Endothelial cell of umbilical vein (primary cell): ENCODE measurements around the gene TEDC2. TPM values are rescaled to one million over a fixed set of nuclear protein-coding genes. Genes with fewer than 3 reads are reported as not detected.

Experiments used
- BruUV-seq: library from RNA; stranded (reverse); fragments of 400-500 nt; replicated peaks from 2 replicates; lab custom pipeline; 2021; lab: Mats Ljungman, UMichigan
- CTCF ChIA-PET: fragments of 300-600, 350-600 bp; sonication (Branson Sonifier 250); formaldehyde crosslinking; loops from one replicate; lab custom pipeline; 2021; ENCODE audit warnings: antibody characterized with exemption, inconsistent platforms; lab: Charles Lee
- POLR2A ChIA-PET: fragments of 300-600, 350-600 bp; sonication (Branson Sonifier 250); formaldehyde crosslinking; loops from one replicate; lab custom pipeline; 2021; ENCODE audit warnings: antibody characterized with exemption, inconsistent platforms; lab: Charles Lee
- DNase-seq: peaks from one replicate; pipeline ENCODE4 v3.0.0-alpha.2; 2011; ENCODE audit warnings: low read depth, low spot score
- FAIRE-seq: peaks from 2 replicates; lab custom pipeline; 2011; peaks lifted over from hg19 to GRCh38; lab: Jason Lieb, UNC
- H2AFZ ChIP-seq: 2 replicates; pipeline ENCODE4 v1.6.0; 2012; ENCODE audit warnings: low read depth, low read length, control low read depth, inconsistent platforms
- H3K27ac ChIP-seq: 2 replicates; pipeline ENCODE4 v1.5.1; 2011; ENCODE audit warnings: low read depth, mild to moderate bottlenecking, control low read depth, low read length, moderate library complexity; ENCODE audit not compliant: insufficient read depth
- H3K27me3 ChIP-seq, 2 experiments: 2 replicates each; pipeline versions ENCODE4 v1.6.0 to v1.6.1; 2011; ENCODE audit warnings: low read length in 2 of 2, mixed read lengths in 1 of 2; ENCODE audit not compliant: control insufficient read depth in 2 of 2, insufficient read depth in 2 of 2
- H3K36me3 ChIP-seq, 2 experiments: 2 replicates in 1 of 2; 3 replicates in 1 of 2; pipeline ENCODE4 v1.5.1; 2011; ENCODE audit warnings: low read length in 2 of 2, mild to moderate bottlenecking in 1 of 2, moderate library complexity in 1 of 2; ENCODE audit not compliant: control insufficient read depth in 2 of 2, insufficient read depth in 2 of 2; ENCODE audit errors: extremely low read depth in 1 of 2
- H3K4me1 ChIP-seq: 3 replicates; pipeline ENCODE4 v1.5.1; 2011; ENCODE audit warnings: mild to moderate bottlenecking, low read length; ENCODE audit not compliant: control insufficient read depth, insufficient read depth; ENCODE audit errors: extremely low read depth
- H3K4me2 ChIP-seq: 2 replicates; pipeline ENCODE4 v1.6.1; 2011; ENCODE audit warnings: low read length, control low read depth, mixed read lengths; ENCODE audit not compliant: insufficient read depth
- H3K4me3 ChIP-seq, 3 experiments: fragments of 200-600 bp in 1 of 3; sonication (generic), shearing (Covaris generic) in 1 of 3; replicated peaks in 1 of 3; 2 replicates each; pipeline ENCODE4 v1.5.1; 2011 to 2016; ENCODE audit warnings: control low read depth in 3 of 3, low read length in 3 of 3, mild to moderate bottlenecking in 2 of 3, inconsistent platforms in 1 of 3, low read depth in 1 of 3, moderate library complexity in 1 of 3; ENCODE audit not compliant: insufficient read depth in 1 of 3
- H3K79me2 ChIP-seq: 2 replicates; pipeline ENCODE4 v1.6.0; 2012; ENCODE audit warnings: low read length, inconsistent platforms; ENCODE audit not compliant: control insufficient read depth, insufficient read depth
- H3K9ac ChIP-seq: replicated peaks from 2 replicates; pipeline ENCODE3; 2011; ENCODE audit warnings: low read length, control low read depth; ENCODE audit not compliant: insufficient read depth; ENCODE audit errors: extremely low read depth
- H3K9me1 ChIP-seq: replicated peaks from 3 replicates; pipeline ENCODE4 v1.6.0; 2011; ENCODE audit warnings: mild to moderate bottlenecking, low read length; ENCODE audit not compliant: control insufficient read depth, insufficient read depth; ENCODE audit errors: extremely low read depth
- H3K9me3 ChIP-seq: replicated peaks from 2 replicates; pipeline ENCODE4 v1.5.1; 2012; ENCODE audit warnings: low read length, inconsistent platforms; ENCODE audit not compliant: control insufficient read depth, insufficient read depth
- H4K20me1 ChIP-seq: replicated peaks from 2 replicates; pipeline ENCODE3; 2011; ENCODE audit warnings: mild to moderate bottlenecking, low read length; ENCODE audit not compliant: control insufficient read depth, insufficient read depth; ENCODE audit errors: extremely low read depth
- EZH2 ChIP-seq: IDR thresholded peaks from 2 replicates; pipeline ENCODE4 v1.6.1; 2012; ENCODE audit warnings: borderline replicate concordance, low read depth, mild to moderate bottlenecking, moderate library complexity, low read length, inconsistent platforms; ENCODE audit not compliant: severe bottlenecking
- FOS ChIP-seq: IDR thresholded peaks from 2 replicates; pipeline ENCODE4 v1.6.1; 2011; ENCODE audit warnings: mild to moderate bottlenecking, low read length, moderate library complexity, borderline replicate concordance; ENCODE audit not compliant: insufficient read depth
- GATA2 ChIP-seq: IDR thresholded peaks from 2 replicates; pipeline ENCODE4 v1.7.0; 2011; ENCODE audit warnings: low read depth, mild to moderate bottlenecking, moderate library complexity, mixed read lengths, low read length; ENCODE audit not compliant: insufficient read length, insufficient read depth
- JUN ChIP-seq: IDR thresholded peaks from 2 replicates; pipeline ENCODE4 v1.6.1; 2011; ENCODE audit warnings: borderline replicate concordance, low read depth; ENCODE audit not compliant: insufficient read length, insufficient read depth
- MYC ChIP-seq: IDR thresholded peaks from one replicate; pipeline ENCODE4 v1.6.1; 2011; ENCODE audit warnings: mild to moderate bottlenecking, low read depth, low read length
- POLR2A ChIP-seq: IDR thresholded peaks from 2 replicates; pipeline ENCODE4 v1.6.1; 2012; ENCODE audit warnings: low read depth, mild to moderate bottlenecking, control low read depth, low read length
- POLR2AphosphoS5 ChIP-seq: IDR thresholded peaks from 2 replicates; pipeline ENCODE4 v1.6.1; 2012; ENCODE audit warnings: low read depth, mild to moderate bottlenecking, control low read depth, low read length, moderate library complexity; ENCODE audit not compliant: insufficient read depth
- dilution Hi-C: fragments of 300-500 bp; cut with MboI; formaldehyde crosslinking; loops from one replicate; pipeline ENCODE4 v1.15.0; 2019; ENCODE audit warnings: low sequenced_read_pairs; ENCODE audit not compliant: extremely low pct_ligation_motif_present
- intact Hi-C: fragments of 100-400 bp; cut with micrococcal nuclease; formaldehyde crosslinking; loops from one replicate; pipeline ENCODE4 v1.10.0; 2022
- polyA plus RNA-seq, 4 experiments: library from polyadenylated mRNA; depleted of rRNA in 3 of 4; stranded (reverse) in 3 of 4; unstranded in 1 of 4; fragments of >200 nt; gene quantifications; 2 replicates each; pipeline versions ENCODE4 v1.2.1 to v1.2.3, GENCODE V29; 2011 to 2012; ENCODE audit warnings: missing spikeins in 1 of 4
- total RNA-seq: library from RNA; stranded (reverse); gene quantifications from 2 replicates; pipeline ENCODE4 v1.2.3, GENCODE V29; 2021
- TF ChIP-seq, protein P1 (sequence below): IDR thresholded peaks from 2 replicates; pipeline ENCODE4 v1.6.1; 2011; ENCODE audit not compliant: insufficient read depth, insufficient read length
- TF ChIP-seq, protein P2 (sequence below), 2 donors: IDR thresholded peaks; 1 replicate in 1 of 2; 2 replicates in 1 of 2; pipeline ENCODE4 v1.5.1; 2011; ENCODE audit warnings: low read length in 2 of 2, mild to moderate bottlenecking in 2 of 2, moderate library complexity in 2 of 2, control low read depth in 1 of 2, inconsistent platforms in 1 of 2, low read depth in 1 of 2; ENCODE audit not compliant: insufficient read depth in 1 of 2; ENCODE audit errors: extremely low read depth in 1 of 2

TEDC2 gene
- total and polyA plus RNA-seq, 2 donors (not counting 3 experiments of a cell fraction or from before 2014, with no cell fraction given), result 7.6 to 12.7 TPM

DNA sequence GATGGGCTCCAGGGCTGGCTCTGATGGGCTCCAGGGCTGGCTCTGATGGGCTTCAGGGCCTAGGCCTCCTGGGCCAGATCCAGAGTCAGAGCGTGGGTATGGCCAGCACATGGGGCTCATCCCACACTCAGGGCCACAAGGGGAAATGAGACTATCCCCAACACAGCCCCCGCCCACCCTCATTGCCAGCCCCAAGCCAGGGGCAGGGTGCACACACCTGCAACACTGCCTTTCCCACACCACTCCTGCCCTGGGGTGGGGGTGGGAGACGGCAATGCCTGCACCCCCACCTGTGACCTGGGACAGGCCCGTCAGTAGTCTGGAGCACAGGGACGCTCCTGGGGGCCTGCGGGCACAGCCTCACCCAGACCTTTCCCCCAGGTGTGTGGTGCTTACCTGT, 39.5 kb downstream of the TEDC2 start:
- intact Hi-C loops (no loop called here), dilution Hi-C loops (no loop called here)
- no peak overlapping the region for H3K27ac ChIP-seq
- no peaks in the 10 kb centered on the region for H3K79me2 ChIP-seq
- BruUV-seq, result no TSS peak
- CTCF ChIA-PET, result interaction anchor here (0.7 to 2.7 kb wide), 2 partner anchors 159 to 203 kb away, joined by 3 to 25 read pairs; partner anchors contain the start of gene ABCA3
- POLR2A ChIA-PET, result no interaction called here
- TF ChIP-seq MYC, result no peak
- no peak for TF ChIP-seq POLR2AphosphoS5
- H3K27me3 ChIP-seq, result no peaks in the 10 kb centered on the region
- H3K4me3 ChIP-seq, result no peak overlapping the region
- H2AFZ ChIP-seq, result no peak overlapping the region
- no peak for DNase-seq
- H3K36me3 ChIP-seq, result peaks cover 0 to 16% of the 10 kb centered on the region in 2 experiments
- H3K4me2 ChIP-seq, result no peak overlapping the region
- no peak overlapping the region for H3K9ac ChIP-seq
- H3K9me3 ChIP-seq, result no peaks in the 10 kb centered on the region
- H4K20me1 ChIP-seq, result no peaks in the 10 kb centered on the region
- no peaks in the 10 kb centered on the region for H3K4me1 ChIP-seq
- H3K9me1 ChIP-seq, result no peaks in the 10 kb centered on the region
- no peak for FAIRE-seq

DNA sequence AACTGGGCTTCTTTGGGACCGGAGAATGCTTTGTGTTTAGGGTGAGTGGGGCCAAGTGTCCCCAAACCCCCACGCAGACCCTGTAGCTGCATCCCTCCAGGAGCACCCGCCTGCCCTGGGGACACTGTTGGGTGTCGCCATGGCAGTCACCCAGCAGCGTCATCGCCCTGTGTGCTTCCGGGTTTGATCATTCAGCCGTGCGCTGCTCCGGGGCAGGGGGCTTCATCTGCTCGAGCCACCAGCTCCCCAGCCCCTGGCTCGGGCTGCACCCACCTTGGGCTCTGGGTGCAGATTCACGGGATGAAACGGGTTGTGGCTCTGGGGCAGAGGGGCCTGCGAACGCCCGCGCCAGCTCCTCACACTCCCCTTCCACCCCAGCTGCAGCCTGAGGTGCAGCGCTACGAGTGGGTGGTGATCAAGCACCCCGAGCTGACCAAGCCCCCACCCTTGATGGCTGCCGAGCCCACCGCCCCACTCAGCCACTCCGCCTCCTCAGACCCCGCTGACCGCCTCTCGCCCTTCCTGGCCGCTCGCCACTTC, 40.1 kb downstream of the TEDC2 start:
- H3K4me3 ChIP-seq, result no peak overlapping the region
- no peaks in the 10 kb centered on the region for H3K79me2 ChIP-seq
- no peaks in the 10 kb centered on the region for H3K9me1 ChIP-seq
- no peak for TF ChIP-seq FOS
- TF ChIP-seq, protein P1, sequence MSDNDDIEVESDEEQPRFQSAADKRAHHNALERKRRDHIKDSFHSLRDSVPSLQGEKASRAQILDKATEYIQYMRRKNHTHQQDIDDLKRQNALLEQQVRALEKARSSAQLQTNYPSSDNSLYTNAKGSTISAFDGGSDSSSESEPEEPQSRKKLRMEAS, result no peak
- no peak for TF ChIP-seq GATA2
- TF ChIP-seq JUN, result no peak
- no peak for TF ChIP-seq POLR2A
- TF ChIP-seq, protein P2, sequence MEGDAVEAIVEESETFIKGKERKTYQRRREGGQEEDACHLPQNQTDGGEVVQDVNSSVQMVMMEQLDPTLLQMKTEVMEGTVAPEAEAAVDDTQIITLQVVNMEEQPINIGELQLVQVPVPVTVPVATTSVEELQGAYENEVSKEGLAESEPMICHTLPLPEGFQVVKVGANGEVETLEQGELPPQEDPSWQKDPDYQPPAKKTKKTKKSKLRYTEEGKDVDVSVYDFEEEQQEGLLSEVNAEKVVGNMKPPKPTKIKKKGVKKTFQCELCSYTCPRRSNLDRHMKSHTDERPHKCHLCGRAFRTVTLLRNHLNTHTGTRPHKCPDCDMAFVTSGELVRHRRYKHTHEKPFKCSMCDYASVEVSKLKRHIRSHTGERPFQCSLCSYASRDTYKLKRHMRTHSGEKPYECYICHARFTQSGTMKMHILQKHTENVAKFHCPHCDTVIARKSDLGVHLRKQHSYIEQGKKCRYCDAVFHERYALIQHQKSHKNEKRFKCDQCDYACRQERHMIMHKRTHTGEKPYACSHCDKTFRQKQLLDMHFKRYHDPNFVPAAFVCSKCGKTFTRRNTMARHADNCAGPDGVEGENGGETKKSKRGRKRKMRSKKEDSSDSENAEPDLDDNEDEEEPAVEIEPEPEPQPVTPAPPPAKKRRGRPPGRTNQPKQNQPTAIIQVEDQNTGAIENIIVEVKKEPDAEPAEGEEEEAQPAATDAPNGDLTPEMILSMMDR (IDR thresholded peaks at IDR 0.05; ENCODE audit: extremely low read depth in 1 of 2, insufficient read depth in 1 of 2, low read depth in 1 of 2, low read length in 2 of 2), result no peak
- TF ChIP-seq EZH2, result no peak
- TF ChIP-seq MYC, result no peak
- no peak for TF ChIP-seq POLR2AphosphoS5
- DNase-seq, result no peak
- H2AFZ ChIP-seq, result no peak overlapping the region
- intact Hi-C loops, result loop anchor here (2.0 kb wide), 2 partner anchors 25 to 231 kb away; partner anchors contain the start of genes RNPS1 and TBC1D24
- H3K27me3 ChIP-seq, result no peaks in the 10 kb centered on the region
- H3K9me3 ChIP-seq, result no peaks in the 10 kb centered on the region
- no peak overlapping the region for H3K4me2 ChIP-seq
- no peak overlapping the region for H3K27ac ChIP-seq
- CTCF ChIA-PET, result interaction anchor here (0.7 to 2.7 kb wide), 6 partner anchors 11 to 261 kb away, joined by 3 to 25 read pairs (median 11); partner anchors contain the start of genes ABCA3 and TEDC2
- H3K4me1 ChIP-seq, result no peaks in the 10 kb centered on the region
- no TSS peak for BruUV-seq
- no peaks in the 10 kb centered on the region for H4K20me1 ChIP-seq
- POLR2A ChIA-PET, result no interaction called here
- dilution Hi-C loops, result no loop called here
- no peak overlapping the region for H3K9ac ChIP-seq
- H3K36me3 ChIP-seq, result peaks cover 0 to 16% of the 10 kb centered on the region in 2 experiments
- FAIRE-seq, result no peak
